PC-3 (cell line): ENCODE measurements around the gene SDK1.

Experiments
- CTCF ChIP-seq: fragments of 300-600 bp; sonication (generic); conservative IDR thresholded peaks from 2 replicates; pipeline ENCODE4 v1.5.1; 2017; ENCODE audit warnings: antibody characterized with exemption, low read depth, mild to moderate bottlenecking, low read length
- EZH2phosphoT487 ChIP-seq: fragments of 300-600 bp; sonication (generic); IDR thresholded peaks from 2 replicates; pipeline ENCODE4 v1.6.1; 2018; ENCODE audit warnings: mild to moderate bottlenecking, antibody characterized with exemption, low read length, borderline replicate concordance

DNA sequence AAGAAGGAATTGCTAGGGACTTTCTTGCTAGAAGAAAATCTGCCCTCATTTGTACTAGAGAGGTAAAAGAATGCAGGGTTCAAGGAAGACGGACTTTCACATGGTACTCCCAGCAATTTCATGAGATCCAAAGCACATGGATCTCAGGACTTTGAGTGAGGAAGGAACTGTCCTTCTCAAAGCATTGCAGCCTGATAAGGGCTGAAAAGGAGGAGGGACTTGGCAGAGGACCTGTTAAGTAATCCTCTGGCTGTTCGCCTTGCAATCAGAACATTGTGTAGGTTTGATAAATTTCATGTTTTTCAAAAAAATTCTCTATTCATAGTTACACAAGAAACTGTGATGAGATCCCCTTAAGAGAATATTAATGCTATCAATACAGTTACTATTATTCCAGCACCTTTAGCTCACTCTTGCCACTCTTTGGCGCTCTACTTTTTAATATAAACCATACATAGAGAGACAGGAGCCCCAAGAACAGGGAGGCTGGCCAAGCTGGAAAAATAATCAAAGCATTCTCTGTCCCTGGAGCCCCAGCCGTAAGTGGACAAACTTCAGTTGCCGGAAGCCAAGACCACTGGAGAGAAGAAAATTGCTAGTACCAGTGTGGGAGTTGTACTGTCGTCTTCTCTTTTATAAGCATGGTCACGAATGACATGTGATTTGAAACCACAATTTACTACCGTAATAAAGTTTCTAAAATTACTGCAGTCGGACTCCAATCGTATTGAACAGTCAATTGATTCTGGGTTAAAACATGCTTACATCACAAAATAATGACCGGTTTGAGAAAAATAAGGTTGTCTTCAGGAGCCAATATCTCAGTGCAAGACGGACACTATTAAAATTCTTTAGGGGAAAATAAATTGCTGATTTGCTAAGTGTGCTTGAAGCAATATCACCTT is 424.4 kb downstream of the SDK1 start:
- TF ChIP-seq EZH2phosphoT487, result no peak
- no peak for TF ChIP-seq CTCF
